Measurements from ENCODE around the gene MAPK10.
"Not testable (repeated sequence)": the region's sequence is repeated elsewhere in the genome, so short reads cannot be mapped to it uniquely, and the experiment has no call there.

The MAPK10 gene

GRCh38 chr4:86026720-86027119, 333.1 kb downstream of the MAPK10 start:
- H3K27me3 ChIP-seq (ENCODE audit: control insufficient read depth, insufficient read depth, low read length): no peaks in the 10 kb centered on the region
- H3K4me3 ChIP-seq (ENCODE audit: low read depth, low read length): no peak overlapping the region
- no peaks in the 10 kb centered on the region for H3K4me1 ChIP-seq (ENCODE audit: control insufficient read depth, insufficient read depth, low read length)
- H3K9ac ChIP-seq (ENCODE audit: low read depth, low read length): no peak overlapping the region
- no peaks in the 10 kb centered on the region for H3K36me3 ChIP-seq (ENCODE audit: control insufficient read depth, insufficient read depth, low read length)
- no peaks in the 10 kb centered on the region for H3K9me3 ChIP-seq (ENCODE audit: control insufficient read depth, insufficient read depth, low read length)

GRCh38 chr4:86021671-86022070, 338.2 kb downstream of the MAPK10 start:
- H3K9me3 ChIP-seq (ENCODE audit: control insufficient read depth, insufficient read depth, low read length); H3K36me3 ChIP-seq (ENCODE audit: control insufficient read depth, insufficient read depth, low read length); H3K4me1 ChIP-seq (ENCODE audit: control insufficient read depth, insufficient read depth, low read length); H3K9ac ChIP-seq (ENCODE audit: low read depth, low read length); H3K27me3 ChIP-seq (ENCODE audit: control insufficient read depth, insufficient read depth, low read length); H3K4me3 ChIP-seq (ENCODE audit: low read depth, low read length): not testable (repeated sequence)

GRCh38 chr4:86019906-86020305, 339.9 kb downstream of the MAPK10 start:
- H3K9ac ChIP-seq (ENCODE audit: low read depth, low read length): no peak overlapping the region
- no peaks in the 10 kb centered on the region for H3K9me3 ChIP-seq (ENCODE audit: control insufficient read depth, insufficient read depth, low read length)
- no peak overlapping the region for H3K4me3 ChIP-seq (ENCODE audit: low read depth, low read length)
- no peaks in the 10 kb centered on the region for H3K4me1 ChIP-seq (ENCODE audit: control insufficient read depth, insufficient read depth, low read length)
- no peaks in the 10 kb centered on the region for H3K36me3 ChIP-seq (ENCODE audit: control insufficient read depth, insufficient read depth, low read length)
- no peaks in the 10 kb centered on the region for H3K27me3 ChIP-seq (ENCODE audit: control insufficient read depth, insufficient read depth, low read length)

- Histone ChIP-seq H3K27me3 (ENCODE audit: control insufficient read depth, insufficient read depth, low read length) (no peaks in the 10 kb centered on the region), H3K9me3 (ENCODE audit: control insufficient read depth, insufficient read depth, low read length) (no peaks in the 10 kb centered on the region), H3K4me3 (ENCODE audit: low read depth, low read length) (no peak overlapping the region), H3K4me1 (ENCODE audit: control insufficient read depth, insufficient read depth, low read length) (no peaks in the 10 kb centered on the region), H3K9ac (ENCODE audit: low read depth, low read length) (no peak overlapping the region), H3K36me3 (ENCODE audit: control insufficient read depth, insufficient read depth, low read length) (no peaks in the 10 kb centered on the region)
Measured at GRCh38 chr4:86019362-86019761, 340.5 kb downstream of the MAPK10 start.

GRCh38 chr4:86015412-86016350, 344.2 kb downstream of the MAPK10 start:
- H3K27me3 ChIP-seq (ENCODE audit: control insufficient read depth, insufficient read depth, low read length): no peaks in the 10 kb centered on the region
- H3K9ac ChIP-seq (ENCODE audit: low read depth, low read length): no peak overlapping the region
- H3K36me3 ChIP-seq (ENCODE audit: control insufficient read depth, insufficient read depth, low read length): no peaks in the 10 kb centered on the region
- no peaks in the 10 kb centered on the region for H3K9me3 ChIP-seq (ENCODE audit: control insufficient read depth, insufficient read depth, low read length)
- H3K4me1 ChIP-seq (ENCODE audit: control insufficient read depth, insufficient read depth, low read length): no peaks in the 10 kb centered on the region
- H3K4me3 ChIP-seq (ENCODE audit: low read depth, low read length): no peak overlapping the region

- no peaks in the 10 kb centered on the region for H3K27me3 ChIP-seq (ENCODE audit: control insufficient read depth, insufficient read depth, low read length)
- H3K9me3 ChIP-seq (ENCODE audit: control insufficient read depth, insufficient read depth, low read length): no peaks in the 10 kb centered on the region
- no peak overlapping the region for H3K4me3 ChIP-seq (ENCODE audit: low read depth, low read length)
- no peaks in the 10 kb centered on the region for H3K36me3 ChIP-seq (ENCODE audit: control insufficient read depth, insufficient read depth, low read length)
- H3K4me1 ChIP-seq (ENCODE audit: control insufficient read depth, insufficient read depth, low read length): no peaks in the 10 kb centered on the region
- no peak overlapping the region for H3K9ac ChIP-seq (ENCODE audit: low read depth, low read length)
Measured at GRCh38 chr4:86014599-86014998, 345.3 kb downstream of the MAPK10 start.

- no peaks in the 10 kb centered on the region for H3K27me3 ChIP-seq (ENCODE audit: control insufficient read depth, insufficient read depth, low read length)
- no peaks in the 10 kb centered on the region for H3K4me1 ChIP-seq (ENCODE audit: control insufficient read depth, insufficient read depth, low read length)
- H3K9me3 ChIP-seq (ENCODE audit: control insufficient read depth, insufficient read depth, low read length): no peaks in the 10 kb centered on the region
- H3K4me3 ChIP-seq (ENCODE audit: low read depth, low read length): no peak overlapping the region
- no peaks in the 10 kb centered on the region for H3K36me3 ChIP-seq (ENCODE audit: control insufficient read depth, insufficient read depth, low read length)
- no peak overlapping the region for H3K9ac ChIP-seq (ENCODE audit: low read depth, low read length)
Measured at GRCh38 chr4:86013621-86014020, 346.2 kb downstream of the MAPK10 start.

GRCh38 chr4:86011117-86011516, 348.7 kb downstream of the MAPK10 start:
- no peak overlapping the region for H3K4me3 ChIP-seq (ENCODE audit: low read depth, low read length)
- no peaks in the 10 kb centered on the region for H3K27me3 ChIP-seq (ENCODE audit: control insufficient read depth, insufficient read depth, low read length)
- H3K9me3 ChIP-seq (ENCODE audit: control insufficient read depth, insufficient read depth, low read length): no peaks in the 10 kb centered on the region
- no peaks in the 10 kb centered on the region for H3K4me1 ChIP-seq (ENCODE audit: control insufficient read depth, insufficient read depth, low read length)
- no peak overlapping the region for H3K9ac ChIP-seq (ENCODE audit: low read depth, low read length)
- no peaks in the 10 kb centered on the region for H3K36me3 ChIP-seq (ENCODE audit: control insufficient read depth, insufficient read depth, low read length)

- Histone ChIP-seq H3K27me3 (ENCODE audit: control insufficient read depth, insufficient read depth, low read length) (no peaks in the 10 kb centered on the region), H3K4me1 (ENCODE audit: control insufficient read depth, insufficient read depth, low read length) (no peaks in the 10 kb centered on the region), H3K4me3 (ENCODE audit: low read depth, low read length) (no peak overlapping the region), H3K9ac (ENCODE audit: low read depth, low read length) (no peak overlapping the region), H3K9me3 (ENCODE audit: control insufficient read depth, insufficient read depth, low read length) (no peaks in the 10 kb centered on the region), H3K36me3 (ENCODE audit: control insufficient read depth, insufficient read depth, low read length) (no peaks in the 10 kb centered on the region)
Measured at GRCh38 chr4:86007042-86007441, 352.8 kb downstream of the MAPK10 start.

- H3K27me3 ChIP-seq (ENCODE audit: control insufficient read depth, insufficient read depth, low read length): no peaks in the 10 kb centered on the region
- no peak overlapping the region for H3K9ac ChIP-seq (ENCODE audit: low read depth, low read length)
- no peaks in the 10 kb centered on the region for H3K4me1 ChIP-seq (ENCODE audit: control insufficient read depth, insufficient read depth, low read length)
- no peaks in the 10 kb centered on the region for H3K9me3 ChIP-seq (ENCODE audit: control insufficient read depth, insufficient read depth, low read length)
- no peaks in the 10 kb centered on the region for H3K36me3 ChIP-seq (ENCODE audit: control insufficient read depth, insufficient read depth, low read length)
- H3K4me3 ChIP-seq (ENCODE audit: low read depth, low read length): no peak overlapping the region
Measured at GRCh38 chr4:86006057-86006456, 353.8 kb downstream of the MAPK10 start.

- no peak overlapping the region for H3K4me3 ChIP-seq (ENCODE audit: low read depth, low read length)
Measured at GRCh38 chr4:86004030-86004429, 355.8 kb downstream of the MAPK10 start.

GRCh38 chr4:86001591-86001990, 358.3 kb downstream of the MAPK10 start:
- Histone ChIP-seq H3K9ac (ENCODE audit: low read depth, low read length) (no peak overlapping the region), H3K9me3 (ENCODE audit: control insufficient read depth, insufficient read depth, low read length) (no peaks in the 10 kb centered on the region), H3K27me3 (ENCODE audit: control insufficient read depth, insufficient read depth, low read length) (no peaks in the 10 kb centered on the region), H3K4me3 (ENCODE audit: low read depth, low read length) (no peak overlapping the region), H3K4me1 (ENCODE audit: control insufficient read depth, insufficient read depth, low read length) (no peaks in the 10 kb centered on the region), H3K36me3 (ENCODE audit: control insufficient read depth, insufficient read depth, low read length) (no peaks in the 10 kb centered on the region)

More at GRCh38 chr4:86004030-86004429, 355.8 kb downstream of the MAPK10 start:
- H3K36me3 ChIP-seq (ENCODE audit: control insufficient read depth, insufficient read depth, low read length): no peaks in the 10 kb centered on the region
- H3K9ac ChIP-seq (ENCODE audit: low read depth, low read length): no peak overlapping the region
- no peaks in the 10 kb centered on the region for H3K4me1 ChIP-seq (ENCODE audit: control insufficient read depth, insufficient read depth, low read length)
- H3K9me3 ChIP-seq (ENCODE audit: control insufficient read depth, insufficient read depth, low read length): no peaks in the 10 kb centered on the region
- no peaks in the 10 kb centered on the region for H3K27me3 ChIP-seq (ENCODE audit: control insufficient read depth, insufficient read depth, low read length)
